ENCODE data around the gene BRD1. TPM values are rescaled to one million over a fixed set of nuclear protein-coding genes. Genes with fewer than 3 reads are reported as not detected.
A peak's percentile ranks its signal among the peaks of the same experiment; 100 is the strongest.

The BRD1 gene
- total and polyA plus RNA-seq, 2 donors: 18.2 to 43.6 TPM

DNA sequence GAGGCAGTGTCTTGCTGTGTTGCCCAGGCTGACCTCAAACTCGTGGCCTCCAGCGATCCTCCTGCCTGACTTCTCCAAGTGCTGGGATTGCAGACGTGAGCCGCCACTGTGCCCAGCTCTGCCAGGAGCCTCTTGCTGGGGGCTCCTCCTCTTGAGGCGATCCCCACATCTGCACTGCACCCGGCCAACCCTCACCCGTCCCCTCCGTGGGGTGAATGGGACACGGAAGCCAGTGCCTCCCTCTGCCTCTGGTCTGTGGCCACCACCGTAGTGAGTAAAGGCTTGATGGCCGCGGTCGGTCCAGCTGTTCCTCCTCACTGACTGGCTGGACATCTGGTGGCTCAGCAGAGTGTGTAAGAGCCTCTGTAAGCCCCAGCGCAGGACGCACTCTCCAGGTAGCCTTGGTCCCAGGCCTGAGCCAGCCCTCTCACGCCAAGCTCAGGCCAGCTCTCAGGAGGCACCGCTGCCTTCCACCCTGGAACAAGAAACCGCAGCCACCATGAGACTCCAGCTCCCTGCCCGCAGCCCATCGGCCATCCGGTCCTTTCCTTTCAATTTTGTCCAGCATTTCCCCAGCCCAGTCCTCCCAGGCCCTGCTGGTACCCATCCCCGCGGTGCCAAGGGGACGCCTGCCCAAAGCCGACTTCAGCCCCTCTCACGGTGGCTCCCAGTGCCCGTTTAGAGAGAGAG, 100.3 kb downstream of the BRD1 start:
- no peak overlapping the region for H3K27ac ChIP-seq (ENCODE audit: low read depth in 1 of 2, low read length in 1 of 2)
- WGBS: 80% methylated on average over 27 of the region's 27 CpGs
- H3K9me3 ChIP-seq (ENCODE audit: control insufficient read depth in 2 of 2, insufficient read depth in 1 of 2, low read length in 1 of 2): peaks cover 0 to 14% of the 10 kb centered on the region in 2 donors
- H3K27me3 ChIP-seq (ENCODE audit: control insufficient read depth in 2 of 2, insufficient read depth in 1 of 2, low read length in 1 of 2): peaks cover 19 to 64% of the 10 kb centered on the region in 2 donors
- H3K4me3 ChIP-seq (ENCODE audit: low read length in 2 of 2): no peak overlapping the region
- no peaks in the 10 kb centered on the region for H3K36me3 ChIP-seq (ENCODE audit: control insufficient read depth in 2 of 2, insufficient read depth in 2 of 2, low read length in 1 of 2)
- DNase-seq (ENCODE audit: low read depth in 6 of 9, low spot score in 9 of 9): no peak
- H3K4me1 ChIP-seq (ENCODE audit: control insufficient read depth in 2 of 2, insufficient read depth in 2 of 2, low read length in 2 of 2): peaks cover 4 to 15% of the 10 kb centered on the region in 2 donors

DNA sequence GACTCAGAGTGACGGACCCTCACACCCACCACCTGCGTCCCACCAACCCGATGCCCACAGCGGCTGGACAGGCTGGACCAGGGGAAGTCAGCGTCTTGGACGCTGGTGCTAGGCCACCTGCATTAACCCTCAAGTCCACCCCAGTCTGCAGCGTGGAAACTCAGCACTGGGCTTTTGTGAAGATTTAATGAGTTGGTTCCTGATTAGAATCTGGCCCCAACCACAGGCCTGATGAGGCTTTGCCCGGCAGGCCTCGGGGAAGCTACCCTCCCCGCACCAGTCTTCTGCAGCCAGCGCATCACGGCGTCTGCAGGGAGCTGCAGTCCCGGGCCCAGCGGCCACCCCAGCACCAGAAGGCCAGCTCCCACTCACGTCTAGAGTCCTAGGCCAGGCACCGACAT, 101.0 kb downstream of the BRD1 start:
- Histone ChIP-seq H3K27ac (ENCODE audit: low read depth in 1 of 2, low read length in 1 of 2) (no peak overlapping the region), H3K9me3 (ENCODE audit: control insufficient read depth in 2 of 2, insufficient read depth in 1 of 2, low read length in 1 of 2) (peaks cover 0 to 14% of the 10 kb centered on the region in 2 donors), H3K36me3 (ENCODE audit: control insufficient read depth in 2 of 2, insufficient read depth in 2 of 2, low read length in 1 of 2) (no peaks in the 10 kb centered on the region), H3K4me3 (ENCODE audit: low read length in 2 of 2) (no peak overlapping the region), H3K27me3 (ENCODE audit: control insufficient read depth in 2 of 2, insufficient read depth in 1 of 2, low read length in 1 of 2) (peaks cover 19 to 64% of the 10 kb centered on the region in 2 donors), H3K4me1 (ENCODE audit: control insufficient read depth in 2 of 2, insufficient read depth in 2 of 2, low read length in 2 of 2) (peaks cover 4 to 15% of the 10 kb centered on the region in 2 donors)
- DNase-seq (ENCODE audit: low read depth in 6 of 9, low spot score in 9 of 9): no peak
- 66% methylated on average over 17 of the region's 17 CpGs for WGBS

DNA sequence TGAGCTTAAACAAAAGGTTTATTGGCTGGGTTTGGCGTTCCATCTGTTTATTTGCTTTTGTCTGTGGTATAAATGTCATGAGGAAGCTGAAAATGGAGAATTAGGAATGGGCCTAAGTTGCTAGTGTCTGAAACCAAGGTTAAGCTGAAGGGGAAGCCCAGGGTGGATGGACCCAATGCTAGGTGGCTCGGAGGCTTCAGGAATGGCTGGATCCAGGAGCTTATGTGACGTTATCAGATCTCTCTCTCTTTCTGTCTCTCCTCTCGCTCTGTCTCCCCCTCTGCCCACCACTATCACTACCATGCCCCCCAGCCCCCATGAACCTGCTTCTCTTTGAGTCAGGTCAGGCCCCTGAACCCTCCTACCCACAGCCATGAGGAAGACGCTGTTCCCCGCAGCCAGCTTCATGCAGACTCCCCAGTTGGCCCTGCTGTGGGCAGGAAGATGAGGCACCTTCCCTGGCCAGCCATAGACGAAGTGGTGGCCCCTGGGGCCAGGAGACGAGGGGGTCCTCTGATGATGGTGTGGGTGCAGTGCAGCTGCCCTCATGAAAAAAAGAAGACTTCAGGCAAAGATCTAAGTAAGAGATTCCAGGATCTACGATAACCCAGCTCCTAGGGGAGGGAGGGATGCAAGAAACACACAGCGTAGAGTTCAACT, 101.5 kb downstream of the BRD1 start:
- Histone ChIP-seq H3K4me1 (ENCODE audit: control insufficient read depth in 2 of 2, insufficient read depth in 2 of 2, low read length in 2 of 2) (peaks cover 4 to 15% of the 10 kb centered on the region in 2 donors), H3K27me3 (ENCODE audit: control insufficient read depth in 2 of 2, insufficient read depth in 1 of 2, low read length in 1 of 2) (peaks cover 22 to 64% of the 10 kb centered on the region in 2 donors), H3K9me3 (ENCODE audit: control insufficient read depth in 2 of 2, insufficient read depth in 1 of 2, low read length in 1 of 2) (peaks cover 0 to 14% of the 10 kb centered on the region in 2 donors), H3K36me3 (ENCODE audit: control insufficient read depth in 2 of 2, insufficient read depth in 2 of 2, low read length in 1 of 2) (no peaks in the 10 kb centered on the region), H3K4me3 (ENCODE audit: low read length in 2 of 2) (no peak overlapping the region), H3K27ac (ENCODE audit: low read depth in 1 of 2, low read length in 1 of 2) (no peak overlapping the region)
- WGBS: 94% methylated on average over 10 of the region's 10 CpGs
- DNase-seq (ENCODE audit: low read depth in 6 of 9, low spot score in 9 of 9): no peak

DNA sequence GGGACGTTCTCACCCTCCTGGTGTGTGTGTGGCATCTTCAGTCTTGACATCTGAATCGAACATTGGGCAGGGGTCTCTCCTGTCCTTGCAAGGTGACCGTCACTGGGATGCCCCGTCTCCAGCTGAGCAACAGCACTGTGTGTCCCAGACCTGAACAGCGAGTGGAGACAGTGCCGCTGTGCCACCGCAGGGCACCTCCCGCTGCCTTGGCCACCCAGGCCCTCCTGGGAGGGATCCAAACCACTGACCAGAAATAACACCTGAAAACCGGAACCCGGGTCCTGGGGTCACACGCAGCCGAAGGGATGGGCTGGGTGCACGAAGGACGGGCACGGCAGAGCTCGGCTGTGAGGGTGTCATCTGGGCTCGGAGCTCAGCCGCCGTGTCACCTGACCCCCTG, 102.2 kb downstream of the BRD1 start:
- DNase-seq (ENCODE audit: low read depth in 6 of 9, low spot score in 9 of 9): no peak
- Histone ChIP-seq H3K27me3 (ENCODE audit: control insufficient read depth in 2 of 2, insufficient read depth in 1 of 2, low read length in 1 of 2) (peaks cover 22 to 64% of the 10 kb centered on the region in 2 donors), H3K27ac (ENCODE audit: low read depth in 1 of 2, low read length in 1 of 2) (no peak overlapping the region), H3K4me3 (ENCODE audit: low read length in 2 of 2) (no peak overlapping the region), H3K36me3 (ENCODE audit: control insufficient read depth in 2 of 2, insufficient read depth in 2 of 2, low read length in 1 of 2) (no peaks in the 10 kb centered on the region), H3K9me3 (ENCODE audit: control insufficient read depth in 2 of 2, insufficient read depth in 1 of 2, low read length in 1 of 2) (peaks cover 0 to 14% of the 10 kb centered on the region in 2 donors), H3K4me1 (ENCODE audit: control insufficient read depth in 2 of 2, insufficient read depth in 2 of 2, low read length in 2 of 2) (peaks cover 4 to 15% of the 10 kb centered on the region in 2 donors)
- 95% methylated on average over 19 of the region's 19 CpGs for WGBS

GRCh38 chr22:49724893-49725489, 102.7 kb downstream of the BRD1 start:
- H3K9me3 ChIP-seq (ENCODE audit: control insufficient read depth in 2 of 2, insufficient read depth in 1 of 2, low read length in 1 of 2): peaks cover 0 to 14% of the 10 kb centered on the region in 2 donors
- peaks cover 4 to 15% of the 10 kb centered on the region in 2 donors for H3K4me1 ChIP-seq (ENCODE audit: control insufficient read depth in 2 of 2, insufficient read depth in 2 of 2, low read length in 2 of 2)
- H3K27ac ChIP-seq (ENCODE audit: low read depth in 1 of 2, low read length in 1 of 2): no peak overlapping the region
- peaks cover 22 to 67% of the 10 kb centered on the region in 2 donors for H3K27me3 ChIP-seq (ENCODE audit: control insufficient read depth in 2 of 2, insufficient read depth in 1 of 2, low read length in 1 of 2)
- no peaks in the 10 kb centered on the region for H3K36me3 ChIP-seq (ENCODE audit: control insufficient read depth in 2 of 2, insufficient read depth in 2 of 2, low read length in 1 of 2)
- H3K4me3 ChIP-seq (ENCODE audit: low read length in 2 of 2): peak overlapping the region; percentile 29 to 40
- 21% methylated on average over 41 of the region's 41 CpGs for WGBS
- DNase-seq (ENCODE audit: low read depth in 6 of 9, low spot score in 9 of 9): peak in 7 of 9 donors; percentile 9 to 64 (median 36)

- peak in 3 of 9 donors; percentile 11 to 47 (median 12) for DNase-seq (ENCODE audit: low read depth in 6 of 9, low spot score in 9 of 9)
- H3K9me3 ChIP-seq (ENCODE audit: control insufficient read depth in 2 of 2, insufficient read depth in 1 of 2, low read length in 1 of 2): peaks cover 0 to 14% of the 10 kb centered on the region in 2 donors
- H3K27me3 ChIP-seq (ENCODE audit: control insufficient read depth in 2 of 2, insufficient read depth in 1 of 2, low read length in 1 of 2): peaks cover 22 to 62% of the 10 kb centered on the region in 2 donors
- H3K36me3 ChIP-seq (ENCODE audit: control insufficient read depth in 2 of 2, insufficient read depth in 2 of 2, low read length in 1 of 2): no peaks in the 10 kb centered on the region
- peaks cover 4 to 15% of the 10 kb centered on the region in 2 donors for H3K4me1 ChIP-seq (ENCODE audit: control insufficient read depth in 2 of 2, insufficient read depth in 2 of 2, low read length in 2 of 2)
- H3K27ac ChIP-seq (ENCODE audit: low read depth in 1 of 2, low read length in 1 of 2): no peak overlapping the region
- H3K4me3 ChIP-seq (ENCODE audit: low read length in 2 of 2): peak overlapping the region; percentile 29 to 40
- 26% methylated on average over 54 of the region's 54 CpGs for WGBS
These were observed 103.4 kb downstream of the BRD1 start for GRCh38 chr22:49724030-49724892.

GRCh38 chr22:49723478-49724029, 104.1 kb downstream of the BRD1 start:
- H3K36me3 ChIP-seq (ENCODE audit: control insufficient read depth in 2 of 2, insufficient read depth in 2 of 2, low read length in 1 of 2): no peaks in the 10 kb centered on the region
- peaks cover 4 to 13% of the 10 kb centered on the region in 2 donors for H3K4me1 ChIP-seq (ENCODE audit: control insufficient read depth in 2 of 2, insufficient read depth in 2 of 2, low read length in 2 of 2)
- peaks cover 0 to 14% of the 10 kb centered on the region in 2 donors for H3K9me3 ChIP-seq (ENCODE audit: control insufficient read depth in 2 of 2, insufficient read depth in 1 of 2, low read length in 1 of 2)
- H3K4me3 ChIP-seq (ENCODE audit: low read length in 2 of 2): no peak overlapping the region
- H3K27ac ChIP-seq (ENCODE audit: low read depth in 1 of 2, low read length in 1 of 2): no peak overlapping the region
- no peak for DNase-seq (ENCODE audit: low read depth in 6 of 9, low spot score in 9 of 9)
- WGBS: 96% methylated on average over 14 of the region's 14 CpGs
- peaks cover 22 to 58% of the 10 kb centered on the region in 2 donors for H3K27me3 ChIP-seq (ENCODE audit: control insufficient read depth in 2 of 2, insufficient read depth in 1 of 2, low read length in 1 of 2)

Data from thymus (tissue), 11 donors.